Renal pelvis (tissue), 12 donors: ENCODE results near the gene DDN. TPM values are rescaled to one million over a fixed set of nuclear protein-coding genes. Genes with fewer than 3 reads are reported as not detected.

ENCODE experiments used
- DNase-seq: peaks from one replicate; pipeline ENCODE4 v3.0.0-alpha.2; 2013
- long read RNA-seq, 16 experiments: transcript quantifications; one replicate each; lab custom pipeline, GENCODE V29; 2026
- polyA plus RNA-seq, 3 donors: library from polyadenylated mRNA; unstranded; fragments of 120-200 nt; gene quantifications; one replicate each; pipeline ENCODE4 v1.2.1, GENCODE V29; 2013; ENCODE audit not compliant: insufficient read length in 3 of 3

The DDN gene
- 100 to 1,000 TPM in 1 of 3 donors, 10 to 100 TPM in 2; 92.6 to 101 (median 93.1) TPM for polyA plus RNA-seq
- long read RNA-seq, donor 1, transcript DDN-201 (2 exons, 3,749 nt) = major isoform, 5 of 37 reads
- long read RNA-seq, donor 1, partial matches to known transcripts = 32 of 37 reads
- long read RNA-seq, donor 1, other reads (novel, unspliced or antisense) = 0 of 37 reads
- long read RNA-seq, donor 2, partial matches to known transcripts = 34 of 37 reads
- long read RNA-seq, donor 2, other reads (novel, unspliced or antisense) = 0 of 37 reads
- long read RNA-seq, donor 3, partial matches to known transcripts = 0 of 37 reads
- long read RNA-seq, donor 3, other reads (novel, unspliced or antisense) = 34 of 37 reads
- long read RNA-seq, donor 4, partial matches to known transcripts = 41 of 43 reads
- long read RNA-seq, donor 4, other reads (novel, unspliced or antisense) = 0 of 43 reads
- long read RNA-seq, donor 5, partial matches to known transcripts = 0 of 20 reads
- long read RNA-seq, donor 5, other reads (novel, unspliced or antisense) = 19 of 20 reads
- long read RNA-seq, donor 6, transcript DDN-201 (2 exons, 3,749 nt) = major isoform, 6 of 65 reads
- long read RNA-seq, donor 6, partial matches to known transcripts = 0 of 65 reads
- long read RNA-seq, donor 6, other reads (novel, unspliced or antisense) = 59 of 65 reads
- long read RNA-seq, donor 7, partial matches to known transcripts = 42 of 44 reads
- long read RNA-seq, donor 7, other reads (novel, unspliced or antisense) = 0 of 44 reads
- long read RNA-seq, donor 8 = 0 reads
- long read RNA-seq, donor 9, partial matches to known transcripts = 39 of 49 reads
- long read RNA-seq, donor 9, other reads (novel, unspliced or antisense) = 8 of 49 reads
- long read RNA-seq, donor 10, transcript DDN-201 (2 exons, 3,749 nt) = major isoform, 6 of 39 reads
- long read RNA-seq, donor 10, partial matches to known transcripts = 0 of 39 reads
- long read RNA-seq, donor 10, other reads (novel, unspliced or antisense) = 33 of 39 reads
- long read RNA-seq, donor 11, partial matches to known transcripts = 34 of 43 reads
- long read RNA-seq, donor 11, other reads (novel, unspliced or antisense) = 5 of 43 reads
- long read RNA-seq, donor 12, partial matches to known transcripts = 55 of 59 reads
- long read RNA-seq, donor 12, other reads (novel, unspliced or antisense) = 0 of 59 reads
- long read RNA-seq, donor 13, partial matches to known transcripts = 22 of 25 reads
- long read RNA-seq, donor 13, other reads (novel, unspliced or antisense) = 0 of 25 reads
- long read RNA-seq, donor 14 = 0 reads
- long read RNA-seq, donor 15, partial matches to known transcripts = 0 of 52 reads
- long read RNA-seq, donor 15, other reads (novel, unspliced or antisense) = 49 of 52 reads
- long read RNA-seq, donor 16, transcript DDN-201 (2 exons, 3,749 nt) = major isoform, 6 of 47 reads
- long read RNA-seq, donor 16, partial matches to known transcripts = 0 of 47 reads
- long read RNA-seq, donor 16, other reads (novel, unspliced or antisense) = 41 of 47 reads

GRCh38 chr12:48999371-49000131, at the start of gene DDN:
TSS of gene DDN (minus strand) at chr12:48999375. CDS start at chr12:48999287, 88 bp downstream.
- DNase-seq = no peak

GRCh38 chr12:49048953-49049352, 49.8 kb upstream of the DDN start:
- no peak for DNase-seq

GRCh38 chr12:49046129-49046895, 47.1 kb upstream of the DDN start:
- DNase-seq = no peak

GRCh38 chr12:49044660-49045059, 45.5 kb upstream of the DDN start:
- no peak for DNase-seq

- DNase-seq = no peak
Measured at GRCh38 chr12:49043856-49044258, 44.7 kb upstream of the DDN start.

DNA sequence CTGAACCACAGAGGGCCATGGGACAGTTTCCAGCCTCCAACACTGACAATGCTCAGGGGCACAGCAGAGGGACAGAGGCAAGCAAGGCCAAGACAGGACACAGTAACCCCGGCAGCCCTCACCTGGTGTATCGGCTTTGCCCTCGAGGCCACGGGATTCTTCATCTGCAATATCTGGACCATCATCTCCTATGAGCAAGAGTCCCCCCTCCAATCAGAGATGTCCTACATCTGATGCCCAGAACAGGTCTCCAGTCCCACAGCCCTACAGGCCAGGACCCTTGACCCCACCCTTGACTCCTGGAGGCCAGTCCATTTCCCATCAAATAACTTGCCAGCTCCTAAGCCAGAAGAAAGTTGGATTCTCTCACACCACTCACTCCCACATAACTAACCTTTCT, 44.1 kb upstream of the DDN start:
- DNase-seq = no peak

GRCh38 chr12:49041881-49042484, 42.8 kb upstream of the DDN start:
- DNase-seq = no peak

DNA sequence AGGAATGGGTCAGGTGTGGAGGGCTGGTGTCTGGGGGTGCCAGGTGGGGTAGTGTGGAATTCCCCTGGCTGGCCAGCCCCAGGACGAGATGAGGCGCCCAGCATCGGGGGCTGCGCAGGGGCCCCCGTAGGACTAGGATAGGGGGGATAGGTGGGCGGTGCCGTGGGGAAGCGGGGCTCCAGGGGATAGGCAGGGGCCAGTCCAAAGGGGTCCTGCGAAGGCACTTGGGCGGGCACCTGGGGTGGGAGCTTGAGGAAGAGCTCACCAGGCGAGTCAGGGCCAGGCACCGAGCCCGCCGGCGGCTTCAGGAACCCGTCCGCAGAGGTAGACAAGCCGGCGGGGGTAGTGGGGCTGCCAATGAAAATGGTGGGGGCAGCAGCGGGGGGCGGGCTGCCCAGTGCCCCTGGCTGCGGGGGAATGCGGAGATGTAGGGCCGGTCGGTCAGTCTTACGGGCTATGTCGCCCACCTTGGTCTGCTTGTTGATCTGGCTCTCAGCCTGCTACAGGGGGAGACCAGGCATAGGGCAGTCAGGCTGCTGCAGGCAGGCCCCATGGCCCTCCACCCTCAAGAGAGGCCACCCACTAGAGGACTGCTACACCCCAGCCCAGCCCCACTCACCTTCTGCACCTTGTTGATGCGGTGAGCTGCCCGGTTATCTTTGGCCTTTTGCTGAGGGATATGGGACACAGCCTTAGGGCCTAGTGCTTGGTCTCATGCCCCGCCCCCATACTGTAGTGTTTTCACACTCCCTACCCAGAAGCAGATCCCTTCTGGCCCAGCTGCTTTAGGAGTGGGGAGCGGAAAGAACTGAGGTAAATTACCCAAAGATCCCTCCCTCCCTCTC, 42.1 kb upstream of the DDN start:
- DNase-seq = no peak

GRCh38 chr12:49040364-49040855, 41.2 kb upstream of the DDN start:
- DNase-seq = no peak

GRCh38 chr12:49039421-49040363, 40.5 kb upstream of the DDN start:
- DNase-seq = no peak

- DNase-seq = no peak
Measured at GRCh38 chr12:49038291-49038955, 39.2 kb upstream of the DDN start.

DNA sequence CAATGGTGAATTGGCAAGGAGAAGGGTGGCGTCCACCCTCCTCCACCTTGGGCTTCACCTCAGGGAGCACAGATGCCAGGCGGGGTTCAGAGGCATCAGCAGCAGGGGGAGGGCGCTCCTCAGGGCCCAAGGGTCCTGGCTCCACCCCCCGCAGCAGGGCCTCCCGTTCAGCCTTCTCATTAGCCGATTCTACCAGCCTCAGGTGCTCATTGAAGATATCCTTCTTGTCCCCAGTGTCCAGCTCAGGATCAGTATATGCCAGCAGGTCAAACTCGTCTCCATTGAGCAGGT, 38.7 kb upstream of the DDN start:
- no peak for DNase-seq

GRCh38 chr12:49037111-49037946, 38.2 kb upstream of the DDN start:
- DNase-seq = no peak

GRCh38 chr12:49036029-49036428, 36.9 kb upstream of the DDN start:
- DNase-seq = no peak

DNA sequence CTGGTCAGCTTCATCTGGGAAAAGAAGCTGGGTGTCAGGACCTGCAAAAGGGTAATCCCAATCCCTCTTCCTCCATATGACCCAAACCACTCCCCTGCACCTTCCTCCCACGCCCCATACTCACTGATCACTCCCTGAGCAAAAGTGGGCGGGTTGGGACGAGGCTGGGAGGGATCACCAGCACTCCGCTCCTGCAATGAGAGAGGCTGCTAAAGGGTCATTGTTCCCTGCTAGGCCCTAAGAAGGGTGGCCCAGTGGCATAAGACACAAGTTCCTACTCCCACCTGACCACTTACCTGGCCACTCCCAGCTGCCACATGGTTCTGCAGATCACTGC, 35.1 kb upstream of the DDN start:
- no peak for DNase-seq
